Naive thymus-derived CD4-positive, alpha-beta T cell (primary cell): Measurements from ENCODE around the gene PRDM16. TPM values are rescaled to one million over a fixed set of nuclear protein-coding genes. Genes with fewer than 3 reads are reported as not detected.

Source experiments
- ATAC-seq: fragments of 150-1000 bp; cut with Tn5 transposase; 2 replicates; pipeline ENCODE4 v1.10.0; 2021; ENCODE audit warnings: mild to moderate bottlenecking, moderate library complexity
- CTCF ChIA-PET: fragments of 350-600 bp; sonication (Branson Sonifier 250); formaldehyde crosslinking; loops from one replicate; lab custom pipeline; 2021; ENCODE audit warnings: antibody characterized with exemption; lab: Charles Lee
- POLR2A ChIA-PET: fragments of 350-600 bp; sonication (Branson Sonifier 250); formaldehyde crosslinking; loops from one replicate; lab custom pipeline; 2021; ENCODE audit warnings: antibody characterized with exemption, inconsistent platforms; lab: Charles Lee
- DNase-seq, 9 donors: peaks; one replicate each; pipeline versions ENCODE4 v3.0.0 to v3.0.0-alpha.2; 2020 to 2022; ENCODE audit warnings: mixed read lengths in 1 of 9
- H3K27ac ChIP-seq: one replicate; pipeline ENCODE4 v1.7.0; 2013; ENCODE audit warnings: mild to moderate bottlenecking, low read depth, low read length, moderate library complexity
- H3K27me3 ChIP-seq, 2 donors: one replicate each; pipeline ENCODE4 v1.7.0; 2013; ENCODE audit warnings: low read length in 2 of 2, mild to moderate bottlenecking in 2 of 2, moderate library complexity in 2 of 2; ENCODE audit not compliant: control insufficient read depth in 2 of 2, insufficient read depth in 2 of 2
- H3K36me3 ChIP-seq, 3 experiments: 1 replicate in 2 of 3; 2 replicates in 1 of 3; pipeline ENCODE4 v1.7.0; 2013; ENCODE audit warnings: low read length in 3 of 3, mild to moderate bottlenecking in 3 of 3, moderate library complexity in 1 of 3; ENCODE audit not compliant: insufficient read depth in 3 of 3, control insufficient read depth in 2 of 3
- H3K4me1 ChIP-seq, 2 donors: one replicate each; pipeline ENCODE4 v1.7.0; 2013; ENCODE audit warnings: low read length in 2 of 2, mild to moderate bottlenecking in 2 of 2, moderate library complexity in 1 of 2; ENCODE audit not compliant: control insufficient read depth in 2 of 2, insufficient read depth in 2 of 2
- H3K4me3 ChIP-seq: 2 replicates; pipeline ENCODE4 v1.7.0; 2013; ENCODE audit warnings: mild to moderate bottlenecking, low read length
- H3K9me3 ChIP-seq, 3 experiments: 1 replicate in 2 of 3; 2 replicates in 1 of 3; pipeline ENCODE4 v1.7.0; 2013; ENCODE audit warnings: low read length in 3 of 3; ENCODE audit not compliant: control insufficient read depth in 2 of 3
- H3K27ac Mint-ChIP-seq, 9 donors: one replicate each; pipeline ENCODE4 v1.8.0; 2020 to 2022; ENCODE audit warnings: mixed read lengths in 9 of 9, mild to moderate bottlenecking in 8 of 9, moderate library complexity in 5 of 9, inconsistent platforms in 2 of 9
- H3K27me3 Mint-ChIP-seq, 5 donors: one replicate each; pipeline ENCODE4 v1.8.0; 2021 to 2022; ENCODE audit warnings: mixed read lengths in 5 of 5, mild to moderate bottlenecking in 1 of 5
- H3K36me3 Mint-ChIP-seq, 5 donors: one replicate each; pipeline ENCODE4 v1.8.0; 2020 to 2022; ENCODE audit warnings: mixed read lengths in 5 of 5, mild to moderate bottlenecking in 3 of 5, inconsistent platforms in 1 of 5
- H3K4me1 Mint-ChIP-seq, 7 donors: one replicate each; pipeline ENCODE4 v1.8.0; 2020 to 2022; ENCODE audit warnings: mixed read lengths in 7 of 7, mild to moderate bottlenecking in 3 of 7, inconsistent platforms in 1 of 7
- H3K4me3 Mint-ChIP-seq, 10 donors: one replicate each; pipeline ENCODE4 v1.8.0; 2020 to 2022; ENCODE audit warnings: mild to moderate bottlenecking in 10 of 10, mixed read lengths in 10 of 10, moderate library complexity in 6 of 10, inconsistent platforms in 2 of 10
- H3K9me3 Mint-ChIP-seq, 11 donors: one replicate each; pipeline ENCODE4 v1.8.0; 2020 to 2022; ENCODE audit warnings: mixed read lengths in 11 of 11, mild to moderate bottlenecking in 4 of 11, inconsistent platforms in 1 of 11, moderate library complexity in 1 of 11
- intact Hi-C, 2 donors: fragments of 100-400 bp; cut with micrococcal nuclease; formaldehyde crosslinking; loops; one replicate each; pipeline ENCODE4 v1.15.1; 2023
- polyA plus RNA-seq, 2 donors: library from polyadenylated mRNA; unstranded; fragments of 300-500 nt; fragmentation: Illumina TruSeq; gene quantifications; one replicate each; pipeline ENCODE4 v1.2.3, GENCODE V29; 2021
- total RNA-seq, 6 experiments: library from RNA in 5 of 6; stranded (reverse) in 5 of 6; gene quantifications; 1 replicate in 5 of 6; 2 replicates in 1 of 6; pipeline ENCODE4 v1.2.3 and lab custom pipeline; 2021 to 2026

PRDM16 gene
- total and polyA plus RNA-seq, 7 experiments from 2014 or later: 0.05 to 0.61 (median 0.36) TPM; not detected in 2

DNA sequence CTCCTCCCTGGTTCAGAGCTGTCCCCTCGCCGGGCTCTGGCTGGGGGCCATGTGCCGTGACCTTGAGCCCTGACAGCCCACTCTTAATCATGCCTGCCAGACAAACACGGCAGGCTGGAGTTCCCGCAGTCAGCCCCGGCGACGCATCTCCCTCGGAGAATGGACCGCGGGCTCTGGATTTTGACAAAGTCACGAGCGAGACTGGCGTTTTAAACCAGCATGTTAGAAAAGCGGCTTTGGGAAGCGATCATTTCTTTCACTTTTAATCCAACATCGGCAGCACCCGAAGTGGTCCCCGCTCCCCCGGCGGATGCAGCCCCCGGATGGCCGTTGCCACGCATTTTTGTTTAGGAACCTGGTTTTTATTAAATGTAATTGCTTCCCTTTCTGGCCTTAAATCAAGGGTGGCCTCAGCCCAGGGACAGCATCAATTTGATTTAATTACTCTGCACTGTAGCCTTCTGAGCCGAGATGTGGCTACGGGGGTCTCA is 70.9 kb downstream of the PRDM16 start:
- ChIA-PET POLR2A (no interaction called here), CTCF (no interaction called here)
- H3K4me3 ChIP-seq: no peak overlapping the region
- DNase-seq (no peak), ATAC-seq (no peak)
- Mint-ChIP-seq H3K36me3 (no peaks in the 10 kb centered on the region), H3K4me1 (no peaks in the 10 kb centered on the region), H3K27ac (no peak overlapping the region), H3K27me3 (peaks cover 0 to 9% (median 0%) of the 10 kb centered on the region in 5 donors), H3K9me3 (no peaks in the 10 kb centered on the region), H3K4me3 (no peak overlapping the region)
- intact Hi-C loops: no loop called here
- no peaks in the 10 kb centered on the region for H3K9me3 ChIP-seq
- no peaks in the 10 kb centered on the region for H3K4me1 ChIP-seq
- H3K27me3 ChIP-seq: no peaks in the 10 kb centered on the region
- H3K27ac ChIP-seq: no peak overlapping the region
- H3K36me3 ChIP-seq: no peaks in the 10 kb centered on the region

DNA sequence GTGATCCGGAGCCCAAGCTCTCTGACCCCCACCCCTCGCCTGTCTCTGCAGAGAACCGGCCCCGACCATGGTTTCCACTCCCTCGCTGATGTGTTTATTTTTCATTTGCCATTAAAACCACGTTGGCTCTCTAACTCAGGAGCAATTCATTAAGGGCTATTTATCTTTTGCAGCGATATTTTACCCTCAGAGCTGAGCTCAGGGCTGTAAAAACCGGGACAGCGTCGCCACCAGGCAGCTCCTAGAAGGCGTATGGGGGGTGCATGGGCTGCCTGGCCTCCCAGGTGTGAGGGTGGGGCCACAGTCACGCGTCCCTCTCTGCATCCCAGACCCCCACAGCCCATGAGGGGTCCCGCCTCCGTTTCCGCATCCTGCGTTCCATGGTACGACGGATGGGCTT is 71.4 kb downstream of the PRDM16 start:
- DNase-seq (no peak), ATAC-seq (no peak)
- H3K9me3 ChIP-seq: no peaks in the 10 kb centered on the region
- Mint-ChIP-seq H3K9me3 (no peaks in the 10 kb centered on the region), H3K36me3 (no peaks in the 10 kb centered on the region), H3K27me3 (peaks cover 0 to 9% (median 0%) of the 10 kb centered on the region in 5 donors), H3K4me3 (no peak overlapping the region), H3K4me1 (no peaks in the 10 kb centered on the region), H3K27ac (no peak overlapping the region)
- H3K27me3 ChIP-seq: no peaks in the 10 kb centered on the region
- H3K4me3 ChIP-seq: no peak overlapping the region
- POLR2A ChIA-PET: no interaction called here
- CTCF ChIA-PET: no interaction called here
- intact Hi-C loops: no loop called here
- no peaks in the 10 kb centered on the region for H3K36me3 ChIP-seq
- no peaks in the 10 kb centered on the region for H3K4me1 ChIP-seq
- H3K27ac ChIP-seq: no peak overlapping the region

DNA sequence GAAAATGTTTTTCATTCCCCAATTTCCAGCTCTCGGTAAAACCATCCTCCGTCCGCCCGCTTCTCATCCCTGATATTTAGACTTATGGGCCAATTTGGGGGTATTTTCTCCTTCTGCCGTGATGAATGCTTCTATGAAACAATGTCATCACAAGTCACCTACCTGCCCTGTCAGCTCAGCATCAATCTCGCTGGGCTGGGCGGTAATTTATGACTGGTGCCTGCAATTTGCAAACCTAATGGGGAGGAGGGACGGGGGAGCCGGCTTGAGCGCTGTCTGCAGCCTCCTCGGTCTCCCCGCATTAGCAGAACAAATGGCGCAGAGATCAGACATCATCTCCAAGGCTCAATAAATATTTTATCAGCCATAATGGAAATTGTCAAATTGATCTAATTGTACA is 72.1 kb downstream of the PRDM16 start:
- Mint-ChIP-seq H3K36me3 (no peaks in the 10 kb centered on the region), H3K27me3 (peaks cover 0 to 9% (median 0%) of the 10 kb centered on the region in 5 donors), H3K27ac (no peak overlapping the region), H3K9me3 (no peaks in the 10 kb centered on the region), H3K4me3 (no peak overlapping the region), H3K4me1 (no peaks in the 10 kb centered on the region)
- Histone ChIP-seq H3K4me3 (no peak overlapping the region), H3K27ac (no peak overlapping the region), H3K9me3 (no peaks in the 10 kb centered on the region), H3K27me3 (no peaks in the 10 kb centered on the region), H3K36me3 (no peaks in the 10 kb centered on the region), H3K4me1 (no peaks in the 10 kb centered on the region)
- intact Hi-C loops: no loop called here
- ChIA-PET CTCF (no interaction called here), POLR2A (no interaction called here)
- no peak for DNase-seq
- ATAC-seq: no peak

DNA sequence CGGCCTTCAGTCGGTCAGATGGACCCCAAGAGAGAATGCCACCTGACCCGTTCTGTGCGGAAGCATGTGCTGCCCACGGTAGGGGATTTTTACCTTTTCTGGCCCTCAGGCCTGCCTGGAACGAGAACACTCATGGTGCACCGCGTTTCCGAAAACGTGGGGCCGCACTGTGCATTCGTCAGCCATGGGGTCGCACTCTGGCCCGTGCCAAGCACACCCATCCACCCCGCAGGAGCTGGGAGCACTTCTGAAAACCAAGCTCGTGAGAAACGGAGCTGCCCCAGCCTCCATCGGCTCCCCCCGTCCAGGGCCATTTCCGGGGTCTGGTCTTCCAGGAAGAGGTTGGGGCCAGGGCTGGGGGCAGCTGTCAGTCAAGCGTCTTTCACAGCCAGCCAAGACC is 72.8 kb downstream of the PRDM16 start:
- DNase-seq (no peak), ATAC-seq (no peak)
- no peaks in the 10 kb centered on the region for H3K4me1 ChIP-seq
- H3K9me3 ChIP-seq: no peaks in the 10 kb centered on the region
- no peak overlapping the region for H3K27ac ChIP-seq
- Mint-ChIP-seq H3K36me3 (no peaks in the 10 kb centered on the region), H3K27ac (no peak overlapping the region), H3K27me3 (peaks cover 0 to 5% (median 0%) of the 10 kb centered on the region in 5 donors), H3K4me1 (no peaks in the 10 kb centered on the region), H3K4me3 (no peak overlapping the region), H3K9me3 (peaks cover 0 to 7% (median 0%) of the 10 kb centered on the region in 11 donors)
- ChIA-PET CTCF (no interaction called here), POLR2A (no interaction called here)
- no peaks in the 10 kb centered on the region for H3K27me3 ChIP-seq
- no peak overlapping the region for H3K4me3 ChIP-seq
- intact Hi-C loops: no loop called here
- no peaks in the 10 kb centered on the region for H3K36me3 ChIP-seq

DNA sequence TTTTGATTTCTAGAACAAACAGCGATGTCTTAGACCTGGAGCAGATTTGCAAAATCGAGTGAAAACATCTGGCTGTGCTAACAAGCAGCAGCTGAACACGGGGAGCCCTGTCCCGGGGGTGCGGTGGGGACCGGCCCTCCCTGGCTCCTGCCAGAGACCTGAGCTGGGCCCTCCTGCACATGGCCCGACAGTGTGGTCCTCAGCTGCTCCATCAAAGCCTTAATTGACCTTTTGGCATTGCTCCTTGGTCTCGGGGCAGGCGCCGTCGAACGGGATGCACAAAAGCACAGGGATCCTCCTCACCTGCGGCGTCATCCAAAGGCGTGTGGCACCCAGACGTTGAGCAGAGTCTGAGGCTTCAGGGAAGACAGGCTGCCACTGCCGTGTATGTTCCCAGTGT is 73.2 kb downstream of the PRDM16 start:
- CTCF ChIA-PET: no interaction called here
- H3K27me3 ChIP-seq: no peaks in the 10 kb centered on the region
- H3K4me1 Mint-ChIP-seq: no peaks in the 10 kb centered on the region

DNA sequence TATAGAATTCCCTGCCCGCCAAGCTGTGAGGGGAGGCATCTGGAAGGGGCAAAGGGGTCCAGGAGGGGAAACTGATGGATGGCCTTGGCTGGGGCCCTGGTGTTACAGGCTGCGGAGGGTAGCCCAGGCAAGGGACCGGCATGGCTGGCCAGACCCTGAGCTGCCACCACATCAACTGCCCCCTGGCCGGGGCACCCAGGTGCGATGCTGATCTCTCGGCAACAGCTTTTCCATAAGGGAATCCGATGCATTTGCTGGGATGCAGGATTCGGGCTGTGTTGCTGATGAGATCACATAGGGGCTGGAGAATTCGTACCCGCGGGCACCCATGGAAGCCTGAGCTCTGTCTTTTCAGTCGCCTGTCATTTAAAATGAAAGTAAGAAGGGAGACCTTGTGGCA is 73.7 kb downstream of the PRDM16 start:
- no peak overlapping the region for H3K4me3 ChIP-seq
- no peaks in the 10 kb centered on the region for H3K27me3 ChIP-seq
- no peak overlapping the region for H3K4me3 Mint-ChIP-seq
- no peaks in the 10 kb centered on the region for H3K4me1 Mint-ChIP-seq
- H3K27me3 Mint-ChIP-seq: no peaks in the 10 kb centered on the region
- no peaks in the 10 kb centered on the region for H3K9me3 ChIP-seq
- ChIA-PET CTCF (no interaction called here), POLR2A (no interaction called here)
- no peaks in the 10 kb centered on the region for H3K36me3 Mint-ChIP-seq
- H3K36me3 ChIP-seq: no peaks in the 10 kb centered on the region
- no peak overlapping the region for H3K27ac Mint-ChIP-seq
- ATAC-seq: no peak
- DNase-seq: no peak
- H3K27ac ChIP-seq: no peak overlapping the region
- peaks cover 0 to 9% (median 0%) of the 10 kb centered on the region in 11 donors for H3K9me3 Mint-ChIP-seq
- H3K4me1 ChIP-seq: no peaks in the 10 kb centered on the region
- intact Hi-C loops: no loop called here

More for the DNA sequence above, 73.2 kb downstream of the PRDM16 start:
- H3K4me3 ChIP-seq: no peak overlapping the region
- H3K27ac Mint-ChIP-seq: no peak overlapping the region
- DNase-seq (no peak), ATAC-seq (no peak)
- H3K9me3 Mint-ChIP-seq: peaks cover 0 to 9% (median 0%) of the 10 kb centered on the region in 11 donors
- no peak overlapping the region for H3K27ac ChIP-seq
- no peaks in the 10 kb centered on the region for H3K9me3 ChIP-seq
- intact Hi-C loops: no loop called here
- H3K4me1 ChIP-seq: no peaks in the 10 kb centered on the region
- POLR2A ChIA-PET: no interaction called here
- no peak overlapping the region for H3K4me3 Mint-ChIP-seq
- no peaks in the 10 kb centered on the region for H3K36me3 Mint-ChIP-seq
- no peaks in the 10 kb centered on the region for H3K36me3 ChIP-seq
- peaks cover 0 to 1% (median 0%) of the 10 kb centered on the region in 5 donors for H3K27me3 Mint-ChIP-seq

DNA sequence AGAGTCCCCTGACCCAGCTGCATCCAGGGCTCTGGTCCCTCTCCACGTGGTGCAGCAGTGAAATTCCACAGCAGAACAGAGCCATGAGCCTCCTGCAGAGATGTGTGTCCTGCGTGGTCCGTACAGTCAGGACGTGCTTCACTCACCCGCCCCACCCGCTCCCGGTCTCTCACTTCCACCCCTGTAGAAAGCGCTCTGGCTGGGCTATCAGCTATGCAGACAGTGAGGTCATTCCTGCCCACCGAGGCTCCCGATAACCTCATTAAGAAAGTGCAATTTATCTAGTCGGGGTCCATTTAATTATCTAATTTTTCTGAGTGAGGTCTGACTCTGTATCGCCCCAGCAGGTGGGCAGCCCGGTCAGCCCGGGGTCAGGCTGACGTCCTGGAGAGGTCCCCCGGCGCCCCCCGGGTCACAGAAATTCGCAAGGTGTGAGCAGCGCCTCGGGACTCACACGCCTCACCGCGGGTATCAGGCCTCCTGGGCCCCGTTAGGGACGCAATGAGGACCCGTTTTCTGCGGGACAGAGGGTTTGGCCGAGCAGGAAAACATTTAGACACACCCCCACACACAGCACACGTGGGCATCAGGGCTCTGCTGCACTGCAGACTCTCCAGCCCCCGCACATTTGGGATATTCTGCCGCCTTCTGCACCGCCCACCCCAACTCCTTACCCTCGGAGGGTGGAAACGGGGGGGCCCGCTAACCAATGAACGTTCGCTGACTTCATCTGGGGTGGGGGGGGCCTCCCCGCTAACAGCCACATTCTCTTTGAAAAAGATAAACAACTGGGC is 76.7 kb downstream of the PRDM16 start:
- Mint-ChIP-seq H3K27ac (no peak overlapping the region), H3K36me3 (no peaks in the 10 kb centered on the region), H3K27me3 (peaks cover 0 to 5% (median 0%) of the 10 kb centered on the region in 5 donors), H3K9me3 (peaks cover 0 to 9% (median 0%) of the 10 kb centered on the region in 11 donors), H3K4me3 (no peak overlapping the region), H3K4me1 (no peaks in the 10 kb centered on the region)
- DNase-seq (no peak), ATAC-seq (no peak)
- POLR2A ChIA-PET: no interaction called here
- no peak overlapping the region for H3K27ac ChIP-seq
- no peaks in the 10 kb centered on the region for H3K27me3 ChIP-seq
- no peak overlapping the region for H3K4me3 ChIP-seq
- H3K4me1 ChIP-seq: no peaks in the 10 kb centered on the region
- no peaks in the 10 kb centered on the region for H3K36me3 ChIP-seq
- CTCF ChIA-PET: no interaction called here
- intact Hi-C loops: no loop called here
- no peaks in the 10 kb centered on the region for H3K9me3 ChIP-seq
